ENCODE data around the gene CSTB.
A peak's percentile ranks its signal among the peaks of the same experiment; 100 is the strongest.

Gene CSTB

GRCh38 chr21:43734131-43734927 is 41.8 kb downstream of the CSTB start:
- H3K4me3 ChIP-seq (ENCODE audit: low read depth, low read length), result no peak overlapping the region
- DNase-seq (ENCODE audit: low read depth), result no peak
- TF ChIP-seq CTCF (IDR thresholded peaks at IDR 0.05; ENCODE audit: insufficient read depth, low read depth, low read length, missing control alignments), result no peak

GRCh38 chr21:43733529-43734071 is 42.5 kb downstream of the CSTB start:
- no peak for TF ChIP-seq CTCF (IDR thresholded peaks at IDR 0.05; ENCODE audit: insufficient read depth, low read depth, low read length, missing control alignments)
- no peak overlapping the region for H3K4me3 ChIP-seq (ENCODE audit: low read depth, low read length)
- no peak for DNase-seq (ENCODE audit: low read depth)

GRCh38 chr21:43733060-43733459 is 43.0 kb downstream of the CSTB start:
- no peak for TF ChIP-seq CTCF (IDR thresholded peaks at IDR 0.05; ENCODE audit: insufficient read depth, low read depth, low read length, missing control alignments)
- H3K4me3 ChIP-seq (ENCODE audit: low read depth, low read length), result no peak overlapping the region
- DNase-seq (ENCODE audit: low read depth), result no peak

- no peak for DNase-seq (ENCODE audit: low read depth)
- H3K4me3 ChIP-seq (ENCODE audit: low read depth, low read length), result no peak overlapping the region
- TF ChIP-seq CTCF (IDR thresholded peaks at IDR 0.05; ENCODE audit: insufficient read depth, low read depth, low read length, missing control alignments), result no peak
These were observed 44.0 kb downstream of the CSTB start for GRCh38 chr21:43731891-43732711.

- DNase-seq (ENCODE audit: low read depth), result no peak
- no peak overlapping the region for H3K4me3 ChIP-seq (ENCODE audit: low read depth, low read length)
- TF ChIP-seq CTCF (IDR thresholded peaks at IDR 0.05; ENCODE audit: insufficient read depth, low read depth, low read length, missing control alignments), result no peak
These were observed 44.6 kb downstream of the CSTB start for GRCh38 chr21:43731476-43731875.

GRCh38 chr21:43728467-43729390 is 47.4 kb downstream of the CSTB start:
- peak overlapping the region; percentile 56 for H3K4me3 ChIP-seq (ENCODE audit: low read depth, low read length)
- TF ChIP-seq CTCF (IDR thresholded peaks at IDR 0.05; ENCODE audit: insufficient read depth, low read depth, low read length, missing control alignments), result peak; percentile 3
- DNase-seq (ENCODE audit: low read depth), result peak; percentile 91
